HEK293T (cell line): ENCODE measurements around the gene FBXW8.
A peak's percentile ranks its signal among the peaks of the same experiment; 100 is the strongest.

Experiments
- CTCF ChIA-PET: fragments of 350-600 bp; formaldehyde crosslinking; extraction: SDS; loops from one replicate; lab custom pipeline; 2021; ENCODE audit warnings: antibody characterized with exemption, inconsistent platforms; lab: Yijun Ruan, JAX
- POLR2A ChIA-PET: fragments of 350-600 bp; formaldehyde crosslinking; extraction: SDS; loops from one replicate; lab custom pipeline; 2020; ENCODE audit warnings: antibody characterized with exemption, inconsistent platforms; lab: Yijun Ruan, JAX
- DNase-seq: peaks from one replicate; pipeline ENCODE4 v3.0.0; 2012; ENCODE audit warnings: mixed read lengths; ENCODE audit errors: extremely low spot score
- ARNT ChIP-seq: fragments of 450-650 bp; IDR thresholded peaks from 2 replicates; pipeline ENCODE4 v1.6.1; 2017; ENCODE audit warnings: mild to moderate bottlenecking
- BHLHE40 ChIP-seq: fragments of 450-650 bp; IDR thresholded peaks from 2 replicates; pipeline ENCODE4 v1.6.1; 2016; ENCODE audit warnings: mild to moderate bottlenecking, moderate library complexity, borderline replicate concordance
- CTBP1 ChIP-seq: fragments of 450-650 bp; IDR thresholded peaks from 2 replicates; pipeline ENCODE4 v1.6.1; 2016; ENCODE audit warnings: borderline replicate concordance
- ELF4 ChIP-seq: fragments of 450-650 bp; IDR thresholded peaks from 2 replicates; pipeline ENCODE4 v1.6.1; 2017; ENCODE audit warnings: antibody characterized with exemption
- FOXA1 ChIP-seq: fragments of 450-650 bp; IDR thresholded peaks from 2 replicates; pipeline ENCODE4 v1.6.1; 2016; ENCODE audit warnings: mild to moderate bottlenecking
- FOXK2 ChIP-seq: fragments of 450-650 bp; IDR thresholded peaks from 2 replicates; pipeline ENCODE4 v1.6.1; 2016; ENCODE audit warnings: mild to moderate bottlenecking
- FOXM1 ChIP-seq: fragments of 450-650 bp; IDR thresholded peaks from 2 replicates; pipeline ENCODE4 v1.6.1; 2017; ENCODE audit warnings: mild to moderate bottlenecking, borderline replicate concordance
- HDGF ChIP-seq: fragments of 450-650 bp; IDR thresholded peaks from 2 replicates; pipeline ENCODE4 v1.6.1; 2017; ENCODE audit warnings: antibody characterized with exemption, borderline replicate concordance
- L3MBTL2 ChIP-seq: fragments of 450-650 bp; conservative IDR thresholded peaks from 2 replicates; pipeline ENCODE4 v1.6.1; 2016; ENCODE audit warnings: mild to moderate bottlenecking
- LEF1 ChIP-seq: fragments of 450-650 bp; IDR thresholded peaks from 2 replicates; pipeline ENCODE4 v1.6.1; 2017; ENCODE audit warnings: mild to moderate bottlenecking, borderline replicate concordance
- NFRKB ChIP-seq: fragments of 450-650 bp; IDR thresholded peaks from 2 replicates; pipeline ENCODE4 v1.6.1; 2016; ENCODE audit warnings: mild to moderate bottlenecking, moderate library complexity
- SP1 ChIP-seq: fragments of 450-650 bp; IDR thresholded peaks from 2 replicates; pipeline ENCODE4 v1.6.1; 2017
- SUZ12 ChIP-seq: fragments of 450-650 bp; IDR thresholded peaks from 2 replicates; pipeline ENCODE4 v1.6.1; 2016; ENCODE audit warnings: mild to moderate bottlenecking
- TARDBP ChIP-seq: fragments of 450-650 bp; IDR thresholded peaks from 2 replicates; pipeline ENCODE4 v1.6.1; 2016
- ZNF384 ChIP-seq: fragments of 450-650 bp; IDR thresholded peaks from 2 replicates; pipeline ENCODE4 v1.6.1; 2016
- TF ChIP-seq, protein P1 (sequence below): fragments of 450-650 bp; IDR thresholded peaks from 2 replicates; pipeline ENCODE4 v1.6.1; 2016

FBXW8 gene

GRCh38 chr12:116879509-116880212 is 31.1 kb upstream of the FBXW8 start:
- ChIA-PET CTCF (interaction anchor here (0.6 to 2.0 kb wide), 3 partner anchors 17 to 166 kb away, joined by 3 to 13 read pairs (median 3); no protein-coding TSS in a partner anchor), POLR2A (interaction anchor here (1.0 to 1.8 kb wide), 5 partner anchors 10 to 161 kb away, joined by 3 to 7 read pairs (median 4); no protein-coding TSS in a partner anchor)
- DNase-seq, result peak; percentile 21
- TF ChIP-seq ZNF384 (no peak), FOXA1 (no peak), NFRKB (no peak), L3MBTL2 (no peak), TARDBP (no peak), LEF1 (no peak), SP1 (no peak), FOXK2 (no peak), ELF4 (no peak), FOXM1 (no peak), HDGF (no peak), SUZ12 (no peak), CTBP1 (no peak), ARNT (no peak), BHLHE40 (no peak)
- TF ChIP-seq, protein P1, sequence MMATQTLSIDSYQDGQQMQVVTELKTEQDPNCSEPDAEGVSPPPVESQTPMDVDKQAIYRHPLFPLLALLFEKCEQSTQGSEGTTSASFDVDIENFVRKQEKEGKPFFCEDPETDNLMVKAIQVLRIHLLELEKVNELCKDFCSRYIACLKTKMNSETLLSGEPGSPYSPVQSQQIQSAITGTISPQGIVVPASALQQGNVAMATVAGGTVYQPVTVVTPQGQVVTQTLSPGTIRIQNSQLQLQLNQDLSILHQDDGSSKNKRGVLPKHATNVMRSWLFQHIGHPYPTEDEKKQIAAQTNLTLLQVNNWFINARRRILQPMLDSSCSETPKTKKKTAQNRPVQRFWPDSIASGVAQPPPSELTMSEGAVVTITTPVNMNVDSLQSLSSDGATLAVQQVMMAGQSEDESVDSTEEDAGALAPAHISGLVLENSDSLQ, result no peak

DNA sequence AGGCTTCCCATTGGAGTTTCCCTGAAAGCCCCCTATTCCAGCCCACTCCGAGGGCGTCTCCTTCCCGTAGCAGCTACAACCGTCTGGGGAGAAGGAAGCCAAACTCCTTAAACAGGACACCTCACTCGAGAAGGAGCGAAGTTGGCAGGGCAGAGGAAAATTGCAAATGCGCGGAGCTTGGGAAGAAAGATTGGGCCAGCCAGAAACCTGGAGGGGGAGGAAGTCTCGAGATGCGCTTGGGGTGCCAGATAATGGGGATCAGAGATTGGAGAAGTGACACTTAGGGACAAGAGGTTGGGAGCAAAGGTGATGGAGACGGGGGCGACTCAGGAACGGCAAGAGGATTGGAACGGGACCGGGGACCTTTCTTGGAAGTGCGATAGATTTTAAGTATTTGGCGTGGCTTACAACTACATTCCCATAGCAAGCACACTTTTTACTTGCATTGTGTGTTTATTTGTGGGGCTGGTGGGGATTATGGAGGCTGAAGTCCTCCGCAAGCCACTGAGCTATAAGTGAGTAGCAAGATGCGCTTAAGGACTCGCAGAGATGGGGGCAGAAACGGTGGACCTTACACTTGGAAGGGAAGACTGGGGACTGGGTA is 30.4 kb upstream of the FBXW8 start:
- CTCF ChIA-PET, result interaction anchor here (0.6 to 2.0 kb wide), 3 partner anchors 17 to 166 kb away, joined by 3 to 13 read pairs (median 3); no protein-coding TSS in a partner anchor
- no peak for DNase-seq
- POLR2A ChIA-PET, result interaction anchor here (0.7 to 1.9 kb wide), 9 partner anchors 11 to 162 kb away, joined by 3 to 7 read pairs (median 4); no protein-coding TSS in a partner anchor
- TF ChIP-seq ZNF384 (no peak), SP1 (no peak), FOXK2 (no peak), NFRKB (no peak), SUZ12 (no peak), LEF1 (no peak), ARNT (no peak), CTBP1 (no peak), ELF4 (no peak), FOXA1 (no peak), HDGF (no peak), TARDBP (no peak), BHLHE40 (no peak), L3MBTL2 (no peak), FOXM1 (no peak)
- TF ChIP-seq, protein P1, result no peak

GRCh38 chr12:116880817-116881324 is 29.9 kb upstream of the FBXW8 start:
- TF ChIP-seq TARDBP (no peak), L3MBTL2 (no peak), FOXM1 (peak; percentile 60), LEF1 (no peak; the same call in 1 of the 2 replicates), NFRKB (no peak), ARNT (peak; percentile 36; the same call in 1 of the 2 replicates), FOXK2 (no peak), BHLHE40 (no peak), SP1 (no peak), SUZ12 (no peak), CTBP1 (no peak), HDGF (no peak)
- ChIA-PET POLR2A (interaction anchor here (0.7 to 1.9 kb wide), 9 partner anchors 11 to 162 kb away, joined by 3 to 7 read pairs (median 4); no protein-coding TSS in a partner anchor), CTCF (interaction anchor here (2.0 kb wide), 1 partner anchor 18 kb away, joined by 13 read pairs; no protein-coding TSS in a partner anchor)
- peak; percentile 70 for DNase-seq

GRCh38 chr12:116881325-116881876 is 29.3 kb upstream of the FBXW8 start, which contains the start of gene HRK:
Gene HRK (minus strand): TSS chr12:116881441. CDS start chr12:116881307, 134 bp downstream.
- CTCF ChIA-PET, result interaction anchor here (1.4 to 2.0 kb wide), 4 partner anchors 18 to 178 kb away, joined by 5 to 13 read pairs (median 10); no protein-coding TSS in a partner anchor
- DNase-seq, result peak; percentile 50
- POLR2A ChIA-PET, result interaction anchor here (0.8 to 1.9 kb wide), 7 partner anchors 12 to 178 kb away, joined by 3 to 7 read pairs (median 4); no protein-coding TSS in a partner anchor
- TF ChIP-seq BHLHE40 (no peak), SP1 (no peak), SUZ12 (no peak), FOXK2 (no peak), ARNT (no peak), HDGF (no peak), NFRKB (no peak)
- TF ChIP-seq, protein P1, result no peak

- ChIA-PET CTCF (interaction anchor here (0.6 to 1.7 kb wide), 15 partner anchors 8 to 882 kb away, joined by 3 to 13 read pairs (median 4); no protein-coding TSS in a partner anchor), POLR2A (interaction anchor here (0.7 to 1.9 kb wide), 7 partner anchors 24 to 273 kb away, joined by 3 to 7 read pairs (median 3); no protein-coding TSS in a partner anchor)
- no peak for DNase-seq
- TF ChIP-seq, protein P1, result no peak
Observed at GRCh38 chr12:116881877-116882507, 28.8 kb upstream of the FBXW8 start.
